A673 (cell line): Measurements from ENCODE around the gene KMT2B. TPM values are rescaled to one million over a fixed set of nuclear protein-coding genes. Genes with fewer than 3 reads are reported as not detected.
"Not testable (repeated sequence)": the region's sequence is repeated elsewhere in the genome, so short reads cannot be mapped to it uniquely, and the experiment has no call there.

Source experiments
- BruUV-seq: library from RNA; stranded (reverse); fragments of 400-500 nt; replicated peaks from 2 replicates; lab custom pipeline; 2021; lab: Mats Ljungman, UMichigan
- CTCF ChIA-PET: fragments of 300-600 bp; sonication (Branson Sonifier 250); formaldehyde crosslinking; loops from one replicate; lab custom pipeline; 2022; ENCODE audit warnings: antibody characterized with exemption; lab: Charles Lee
- POLR2A ChIA-PET: fragments of 300-600 bp; sonication (Branson Sonifier 250); formaldehyde crosslinking; loops from one replicate; lab custom pipeline; 2022; ENCODE audit warnings: antibody characterized with exemption; ENCODE audit not compliant: low non-redundant PET; lab: Charles Lee
- DNase-seq: peaks from one replicate; pipeline ENCODE4 v3.0.0-alpha.2; 2015; ENCODE audit warnings: low spot score
- H3K27ac ChIP-seq: fragments of 200-600 bp; sonication (generic); 2 replicates; pipeline ENCODE4 v1.5.1; 2016; ENCODE audit warnings: mixed run types, low read depth, mild to moderate bottlenecking, mixed read lengths, antibody characterized with exemption, low read length; ENCODE audit not compliant: poor library complexity, severe bottlenecking
- H3K27me3 ChIP-seq: fragments of 200-600 bp; sonication (generic); replicated peaks from 2 replicates; pipeline ENCODE4 v1.6.1; 2017; ENCODE audit warnings: mixed run types, low read depth, mild to moderate bottlenecking, mixed read lengths, antibody characterized with exemption, low read length; ENCODE audit not compliant: insufficient read depth, poor library complexity
- H3K36me3 ChIP-seq: fragments of 200-600 bp; sonication (generic); 2 replicates; pipeline ENCODE4 v1.6.1; 2016; ENCODE audit warnings: mixed run types, mild to moderate bottlenecking, mixed read lengths, antibody characterized with exemption, low read length; ENCODE audit not compliant: insufficient read depth, poor library complexity, severe bottlenecking
- H3K4me1 ChIP-seq: fragments of 200-600 bp; sonication (generic); 2 replicates; pipeline ENCODE4 v1.6.1; 2017; ENCODE audit warnings: mixed run types, mild to moderate bottlenecking, mixed read lengths, antibody characterized with exemption, low read length; ENCODE audit not compliant: insufficient read depth, poor library complexity, severe bottlenecking
- H3K4me3 ChIP-seq: fragments of 200-600 bp; sonication (generic); 2 replicates; pipeline ENCODE4 v1.5.1; 2016; ENCODE audit warnings: low read depth, mixed run types, mild to moderate bottlenecking, mixed read lengths, low read length; ENCODE audit not compliant: poor library complexity, severe bottlenecking
- H3K9me3 ChIP-seq: fragments of 200-600 bp; sonication (generic); 2 replicates; pipeline ENCODE4 v1.6.1; 2016; ENCODE audit warnings: mixed run types, low read depth, mild to moderate bottlenecking, mixed read lengths, antibody characterized with exemption, low read length; ENCODE audit not compliant: poor library complexity, severe bottlenecking
- CTCF ChIP-seq: fragments of 300-800, 200-600 bp; sonication (generic); conservative IDR thresholded peaks from 2 replicates; pipeline ENCODE4 v1.5.1; 2017; ENCODE audit warnings: low read depth, mild to moderate bottlenecking, antibody characterized with exemption, low read length, moderate library complexity, mixed read lengths
- EZH2 ChIP-seq: fragments of 200-600 bp; sonication (generic); IDR thresholded peaks from 2 replicates; pipeline ENCODE4 v1.6.1; 2017; ENCODE audit warnings: borderline replicate concordance, low read depth, mild to moderate bottlenecking, mixed read lengths, antibody characterized with exemption, low read length; ENCODE audit not compliant: poor library complexity, severe bottlenecking
- intact Hi-C: fragments of 100-400 bp; cut with micrococcal nuclease; formaldehyde crosslinking; loops from one replicate; pipeline ENCODE4 v1.10.0; 2022; ENCODE audit not compliant: unreplicated experiment
- total RNA-seq: library from RNA; stranded (reverse); gene quantifications from 2 replicates; pipeline ENCODE4 v1.2.3, GENCODE V29; 2021

The KMT2B gene
- total RNA-seq, 1 experiment from 2014 or later: 49.1 TPM

GRCh38 chr19:35768082-35768421 is 50.2 kb downstream of the KMT2B start:
- H3K27me3 ChIP-seq: no peaks in the 10 kb centered on the region
- H3K27ac ChIP-seq: no peak overlapping the region
- no peaks in the 10 kb centered on the region for H3K9me3 ChIP-seq
- no peak for TF ChIP-seq EZH2
- TF ChIP-seq CTCF: no peak
- no TSS peak for BruUV-seq
- H3K4me3 ChIP-seq: no peak overlapping the region
- peaks cover 14% of the 10 kb centered on the region for H3K36me3 ChIP-seq
- intact Hi-C loops: no loop called here
- CTCF ChIA-PET: no interaction called here
- H3K4me1 ChIP-seq: no peaks in the 10 kb centered on the region
- no peak for DNase-seq
- POLR2A ChIA-PET: no interaction called here

GRCh38 chr19:35772362-35772761 is 54.6 kb downstream of the KMT2B start:
- H3K27me3 ChIP-seq: not testable (repeated sequence)

GRCh38 chr19:35773020-35773806 is 55.4 kb downstream of the KMT2B start:
- Histone ChIP-seq H3K27me3 (no peaks in the 10 kb centered on the region), H3K4me3 (no peak overlapping the region), H3K36me3 (peaks cover 6% of the 10 kb centered on the region), H3K9me3 (no peaks in the 10 kb centered on the region), H3K27ac (no peak overlapping the region), H3K4me1 (peaks cover 13% of the 10 kb centered on the region)
- ChIA-PET CTCF (interaction anchor here (0.7 kb wide), 1 partner anchor 13 kb away, joined by 3 read pairs; no protein-coding TSS in a partner anchor), POLR2A (interaction anchor here (0.6 kb wide), 2 partner anchors 47 to 223 kb away, joined by 4 to 5 read pairs; no protein-coding TSS in a partner anchor)
- TF ChIP-seq CTCF (no peak), EZH2 (no peak)
- intact Hi-C loops: no loop called here
- no peak for DNase-seq
- no TSS peak for BruUV-seq

More at GRCh38 chr19:35772362-35772761, 54.6 kb downstream of the KMT2B start:
- POLR2A ChIA-PET, BruUV-seq, DNase-seq, H3K36me3 ChIP-seq, H3K4me3 ChIP-seq, H3K27ac ChIP-seq, H3K9me3 ChIP-seq, CTCF ChIA-PET, intact Hi-C loops: not testable (repeated sequence)
- H3K4me1 ChIP-seq: peaks cover 13% of the 10 kb centered on the region
